ES-I3 (cell line): ENCODE results near the gene PCYOX1L.

Experiments used
- H3K36me3 ChIP-seq: 2 replicates; pipeline ENCODE4 v1.6.1; 2013; ENCODE audit warnings: mild to moderate bottlenecking, low read length, control low read depth, moderate library complexity; ENCODE audit not compliant: insufficient read depth
- H3K4me1 ChIP-seq: 2 replicates; pipeline ENCODE4 v1.6.1; 2013; ENCODE audit warnings: mild to moderate bottlenecking, control low read depth, low read length; ENCODE audit not compliant: insufficient read depth
- H3K9ac ChIP-seq: 2 replicates; pipeline ENCODE4 v1.6.1; 2013; ENCODE audit warnings: low read depth, mild to moderate bottlenecking, low read length, moderate library complexity
- H3K9me3 ChIP-seq: 2 replicates; pipeline ENCODE4 v1.6.1; 2013; ENCODE audit warnings: mild to moderate bottlenecking, low read length, moderate library complexity; ENCODE audit not compliant: control insufficient read depth, insufficient read depth

PCYOX1L gene

DNA sequence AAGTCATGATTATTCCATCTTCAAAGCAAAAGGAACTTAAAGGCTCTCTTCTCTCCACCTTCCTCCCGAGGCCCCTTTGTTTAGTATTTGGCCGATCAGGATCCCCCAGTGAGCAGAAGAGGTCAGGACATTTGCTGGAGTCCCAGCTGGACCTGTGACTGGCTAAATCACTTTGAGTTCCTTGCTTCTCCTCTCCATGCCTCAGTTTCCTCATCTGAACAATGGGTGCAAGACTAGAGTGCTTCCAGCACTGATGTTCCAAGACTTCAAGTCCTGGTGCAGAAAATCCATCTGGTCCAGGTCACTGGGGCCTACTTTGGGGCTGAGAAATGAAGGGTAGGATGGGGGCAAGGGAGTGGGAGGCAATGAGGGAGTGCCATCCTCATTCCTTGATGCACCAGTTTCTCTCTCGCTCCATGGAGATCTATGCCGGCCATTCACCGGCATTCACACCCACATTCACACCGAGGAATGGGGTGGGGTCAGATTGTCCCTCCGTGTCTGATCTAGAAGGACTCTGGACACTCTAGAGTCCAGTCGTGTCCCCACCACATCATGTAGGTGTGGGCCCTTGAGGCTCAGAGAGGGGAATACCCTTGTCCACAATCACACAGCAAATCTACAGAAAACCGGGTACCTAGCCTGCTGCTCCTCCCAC is 60.0 kb downstream of the PCYOX1L start:
- Histone ChIP-seq H3K9ac (no peak overlapping the region), H3K4me1 (peaks cover 25% of the 10 kb centered on the region), H3K36me3 (no peaks in the 10 kb centered on the region), H3K9me3 (no peaks in the 10 kb centered on the region)

GRCh38 chr5:149418910-149419531 is 61.2 kb downstream of the PCYOX1L start:
- Histone ChIP-seq H3K4me1 (peaks cover 37% of the 10 kb centered on the region), H3K36me3 (no peaks in the 10 kb centered on the region), H3K9ac (no peak overlapping the region), H3K9me3 (no peaks in the 10 kb centered on the region)
